D721Med (cell line): Measurements from ENCODE around the gene ACOX2.
"Not testable (repeated sequence)": the region's sequence is repeated elsewhere in the genome, so short reads cannot be mapped to it uniquely, and the experiment has no call there.

Experiments used
- DNase-seq: peaks from one replicate; pipeline ENCODE4 v3.0.0; 2011; ENCODE audit warnings: low spot score; ENCODE audit not compliant: insufficient read length
- FAIRE-seq: peaks from 2 replicates; lab custom pipeline; 2011; peaks lifted over from hg19 to GRCh38; lab: Jason Lieb, UNC
- CTCF ChIP-seq: IDR thresholded peaks from 2 replicates; pipeline ENCODE4 v1.5.1; 2012; ENCODE audit warnings: mild to moderate bottlenecking, control low read depth; ENCODE audit not compliant: insufficient read depth; ENCODE audit errors: missing control alignments

ACOX2 gene

GRCh38 chr3:58528629-58529028 lies 8.4 kb downstream of the ACOX2 start:
- no peak for TF ChIP-seq CTCF
- FAIRE-seq, result no peak
- no peak for DNase-seq

GRCh38 chr3:58527440-58527839 lies 9.6 kb downstream of the ACOX2 start:
- not testable (repeated sequence) for DNase-seq, FAIRE-seq

GRCh38 chr3:58526515-58526957 lies 10.5 kb downstream of the ACOX2 start:
- no peak for DNase-seq
- no peak for FAIRE-seq
- no peak for TF ChIP-seq CTCF

- no peak for DNase-seq
- TF ChIP-seq CTCF, result no peak
- FAIRE-seq, result no peak
Observed at GRCh38 chr3:58524326-58524888, 12.6 kb downstream of the ACOX2 start.

GRCh38 chr3:58522759-58523425 lies 14.1 kb downstream of the ACOX2 start:
- no peak for FAIRE-seq
- TF ChIP-seq CTCF, result no peak
- no peak for DNase-seq

- no peak for FAIRE-seq
- no peak for TF ChIP-seq CTCF
- no peak for DNase-seq
Observed at GRCh38 chr3:58521917-58522631, 14.9 kb downstream of the ACOX2 start.

- DNase-seq, result no peak
- no peak for FAIRE-seq
- TF ChIP-seq CTCF, result no peak
Observed at GRCh38 chr3:58521336-58521670, 15.7 kb downstream of the ACOX2 start.
